ENCODE measurements around the gene KRT4.

GRCh38 chr12:52819731-52820510, 6.0 kb upstream of the KRT4 start:
- TF ChIP-seq CTCF (IDR thresholded peaks at IDR 0.05; ENCODE audit: poor library complexity, severe bottlenecking) (no peak), RAD21 (conservative IDR thresholded peaks at IDR 0.05) (no peak), POLR2AphosphoS5 (IDR thresholded peaks at IDR 0.05) (no peak), SMC3 (conservative IDR thresholded peaks at IDR 0.05; ENCODE audit: poor library complexity) (no peak), REST (IDR thresholded peaks at IDR 0.05; ENCODE audit: borderline replicate concordance) (no peak), EZH2 (IDR thresholded peaks at IDR 0.05; ENCODE audit: borderline replicate concordance, insufficient read depth, low read length, poor library complexity, severe bottlenecking) (no peak)

Data from neural cell (in vitro differentiated cells).